Lower leg skin (tissue), 4 donors: ENCODE data around the gene LRRC46. TPM values are rescaled to one million over a fixed set of nuclear protein-coding genes. Genes with fewer than 3 reads are reported as not detected.

Experiments used
- DNase-seq, 2 donors: peaks; one replicate each; pipeline ENCODE4 v3.0.0-alpha.2; 2019; ENCODE audit warnings: low spot score in 2 of 2
- H3K4me3 ChIP-seq: fragments of 200-600 bp; sonication (generic); 2 replicates; pipeline ENCODE4 v1.5.1; 2017; ENCODE audit warnings: mild to moderate bottlenecking, low read depth; ENCODE audit not compliant: poor library complexity, severe bottlenecking
- CTCF ChIP-seq, 3 donors: fragments of 450-650 bp; IDR thresholded peaks; one replicate each; pipeline ENCODE4 v1.5.1; 2016; ENCODE audit warnings: antibody characterized with exemption in 3 of 3, mild to moderate bottlenecking in 3 of 3, moderate library complexity in 2 of 3
- POLR2A ChIP-seq, 2 donors: fragments of 450-650 bp; IDR thresholded peaks; one replicate each; pipeline ENCODE4 v1.6.1; 2016 to 2017; ENCODE audit warnings: antibody characterized with exemption in 2 of 2, mild to moderate bottlenecking in 1 of 2, moderate library complexity in 1 of 2
- WGBS, 2 donors: methylation state at CpG; one replicate each; pipeline ENCODE4 v1.1.5; 2018; 5-methylcytosine and 5-hydroxymethylcytosine counted together
- intact Hi-C: fragments of 100-400 bp; cut with DNase I; formaldehyde crosslinking; loops from one replicate; pipeline ENCODE4 v1.15.0; 2023; ENCODE audit warnings: low total_unique reads
- total RNA-seq, 4 donors: library from RNA; depleted of rRNA; stranded (reverse); fragments of >200 nt; gene quantifications; one replicate each; pipeline ENCODE4 v1.1.0, GENCODE V29; 2016

The LRRC46 gene
- total RNA-seq, 4 donors from 2014 or later = not detected

- TF ChIP-seq POLR2A (IDR thresholded peaks at IDR 0.05) = no peak
- no peak for TF ChIP-seq CTCF (IDR thresholded peaks at IDR 0.05)
- intact Hi-C loops = no loop called here
- H3K4me3 ChIP-seq = no peak overlapping the region
- WGBS, 2 donors = 92 to 94% methylated on average over 21 of the region's 21 CpGs
- no peak for DNase-seq
Measured at GRCh38 chr17:47815106-47815918, 16.2 kb upstream of the LRRC46 start.

- no peak overlapping the region for H3K4me3 ChIP-seq
- WGBS, 2 donors = 93 to 94% methylated on average over 17 to 21 of the region's 21 CpGs
- intact Hi-C loops = no loop called here
- DNase-seq = no peak
- no peak for TF ChIP-seq CTCF (IDR thresholded peaks at IDR 0.05)
- TF ChIP-seq POLR2A (IDR thresholded peaks at IDR 0.05) = no peak
Measured at GRCh38 chr17:47816111-47816735, 15.2 kb upstream of the LRRC46 start.

- no peak overlapping the region for H3K4me3 ChIP-seq
- DNase-seq = no peak
- TF ChIP-seq CTCF (IDR thresholded peaks at IDR 0.05) = no peak
- no peak for TF ChIP-seq POLR2A (IDR thresholded peaks at IDR 0.05)
- 89 to 96% methylated on average over 10 of the region's 10 CpGs for WGBS, 2 donors
- intact Hi-C loops = no loop called here
Measured at GRCh38 chr17:47816947-47817346, 14.5 kb upstream of the LRRC46 start.

GRCh38 chr17:47818002-47818695 lies 13.3 kb upstream of the LRRC46 start:
- H3K4me3 ChIP-seq = no peak overlapping the region
- intact Hi-C loops = no loop called here
- 84 to 88% methylated on average over 9 to 10 of the region's 11 CpGs for WGBS, 2 donors
- no peak for TF ChIP-seq CTCF (IDR thresholded peaks at IDR 0.05)
- no peak for TF ChIP-seq POLR2A (IDR thresholded peaks at IDR 0.05)
- no peak for DNase-seq

- no peak overlapping the region for H3K4me3 ChIP-seq
- DNase-seq = no peak
- intact Hi-C loops = no loop called here
- WGBS, 2 donors = 82 to 85% methylated on average over 10 of the region's 10 CpGs
- TF ChIP-seq POLR2A (IDR thresholded peaks at IDR 0.05) (no peak), CTCF (IDR thresholded peaks at IDR 0.05) (no peak)
Measured at GRCh38 chr17:47819475-47819874, 12.0 kb upstream of the LRRC46 start.
